ENCODE results near the gene CPSF4L. TPM values are rescaled to one million over a fixed set of nuclear protein-coding genes. Genes with fewer than 3 reads are reported as not detected.
A peak's percentile ranks its signal among the peaks of the same experiment; 100 is the strongest.
"Not testable (repeated sequence)": the region's sequence is repeated elsewhere in the genome, so short reads cannot be mapped to it uniquely, and the experiment has no call there.

Gene CPSF4L, protein sequence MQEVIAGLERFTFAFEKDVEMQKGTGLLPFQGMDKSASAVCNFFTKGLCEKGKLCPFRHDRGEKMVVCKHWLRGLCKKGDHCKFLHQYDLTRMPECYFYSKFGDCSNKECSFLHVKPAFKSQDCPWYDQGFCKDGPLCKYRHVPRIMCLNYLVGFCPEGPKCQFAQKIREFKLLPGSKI
- not detected for total RNA-seq

DNA sequence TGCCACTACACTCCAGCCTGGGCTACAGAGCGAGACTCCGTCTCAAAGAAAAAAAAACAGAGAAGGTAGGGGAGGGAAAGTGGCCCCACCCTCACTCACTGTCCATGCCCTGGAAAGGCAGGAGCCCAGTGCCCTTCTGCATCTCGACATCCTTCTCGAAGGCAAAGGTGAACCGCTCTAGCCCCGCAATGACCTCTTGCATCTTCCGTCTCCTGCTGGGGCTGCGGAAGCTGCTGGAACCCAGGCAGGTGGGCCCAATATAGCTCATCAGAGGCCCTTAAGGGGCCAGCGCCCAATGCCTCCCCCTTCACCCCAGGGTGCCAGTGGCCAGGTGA lies at the start of gene CPSF4L:
Gene CPSF4L, minus strand, starts transcription at position 264 of the 335 bp plus-strand sequence. Its CDS starts 62 bp downstream, at position 202.
- H3K9me3 ChIP-seq = no peaks in the 10 kb centered on the region
- TF ChIP-seq, protein P1, sequence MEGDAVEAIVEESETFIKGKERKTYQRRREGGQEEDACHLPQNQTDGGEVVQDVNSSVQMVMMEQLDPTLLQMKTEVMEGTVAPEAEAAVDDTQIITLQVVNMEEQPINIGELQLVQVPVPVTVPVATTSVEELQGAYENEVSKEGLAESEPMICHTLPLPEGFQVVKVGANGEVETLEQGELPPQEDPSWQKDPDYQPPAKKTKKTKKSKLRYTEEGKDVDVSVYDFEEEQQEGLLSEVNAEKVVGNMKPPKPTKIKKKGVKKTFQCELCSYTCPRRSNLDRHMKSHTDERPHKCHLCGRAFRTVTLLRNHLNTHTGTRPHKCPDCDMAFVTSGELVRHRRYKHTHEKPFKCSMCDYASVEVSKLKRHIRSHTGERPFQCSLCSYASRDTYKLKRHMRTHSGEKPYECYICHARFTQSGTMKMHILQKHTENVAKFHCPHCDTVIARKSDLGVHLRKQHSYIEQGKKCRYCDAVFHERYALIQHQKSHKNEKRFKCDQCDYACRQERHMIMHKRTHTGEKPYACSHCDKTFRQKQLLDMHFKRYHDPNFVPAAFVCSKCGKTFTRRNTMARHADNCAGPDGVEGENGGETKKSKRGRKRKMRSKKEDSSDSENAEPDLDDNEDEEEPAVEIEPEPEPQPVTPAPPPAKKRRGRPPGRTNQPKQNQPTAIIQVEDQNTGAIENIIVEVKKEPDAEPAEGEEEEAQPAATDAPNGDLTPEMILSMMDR (IDR thresholded peaks at IDR 0.05) = no peak
- no peak for TF ChIP-seq POLR2A (IDR thresholded peaks at IDR 0.05)
- no peaks in the 10 kb centered on the region for H3K36me3 ChIP-seq
- H3K27me3 ChIP-seq = no peaks in the 10 kb centered on the region
- no peaks in the 10 kb centered on the region for H3K4me1 ChIP-seq
- DNase-seq = no peak
- 95 to 99% methylated on average over 7 to 8 of the region's 9 CpGs for WGBS, 2 donors
- H3K4me3 ChIP-seq (replicated peaks in 1 of 3) = no peak within 1 kb of the TSS
- no peak within 1 kb of the TSS for H3K27ac ChIP-seq
- intact Hi-C loops (cut with DNase I) = no loop called here

DNA sequence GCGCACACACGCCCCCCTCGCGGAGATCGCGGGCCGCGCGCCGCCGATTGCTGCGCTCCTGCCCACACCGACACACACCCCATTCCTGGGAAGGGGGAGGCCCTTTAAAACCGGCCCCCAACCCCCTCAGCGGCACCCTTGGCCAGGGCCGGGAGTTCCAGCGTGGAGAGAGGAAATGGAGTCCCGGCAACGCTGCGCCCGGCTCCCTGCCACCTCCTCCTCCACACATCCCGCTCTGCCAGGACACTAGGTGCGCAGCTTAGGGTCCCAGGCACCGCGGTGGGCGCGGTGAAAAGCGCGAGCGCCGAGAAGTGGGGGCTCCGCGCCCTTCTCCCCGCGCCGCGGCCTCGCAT lies 49.7 kb upstream of the CPSF4L start:
- H3K36me3 ChIP-seq = no peaks in the 10 kb centered on the region
- TF ChIP-seq, protein P1 (IDR thresholded peaks at IDR 0.05) = peak in 1 of 6 experiments; percentile 19
- no peak for TF ChIP-seq POLR2A (IDR thresholded peaks at IDR 0.05)
- peak overlapping the region; percentile 96 to 100 (median 96) for H3K27ac ChIP-seq
- WGBS, 2 donors = 0% methylated on average over 6 to 12 of the region's 38 CpGs
- no peak for DNase-seq
- intact Hi-C loops (cut with DNase I) = no loop called here
- peaks cover 35 to 39% of the 10 kb centered on the region in 2 donors for H3K4me1 ChIP-seq
- H3K27me3 ChIP-seq = no peaks in the 10 kb centered on the region
- H3K4me3 ChIP-seq (replicated peaks in 1 of 3) = peak overlapping the region; percentile 63 to 99 (median 99)
- no peaks in the 10 kb centered on the region for H3K9me3 ChIP-seq

DNA sequence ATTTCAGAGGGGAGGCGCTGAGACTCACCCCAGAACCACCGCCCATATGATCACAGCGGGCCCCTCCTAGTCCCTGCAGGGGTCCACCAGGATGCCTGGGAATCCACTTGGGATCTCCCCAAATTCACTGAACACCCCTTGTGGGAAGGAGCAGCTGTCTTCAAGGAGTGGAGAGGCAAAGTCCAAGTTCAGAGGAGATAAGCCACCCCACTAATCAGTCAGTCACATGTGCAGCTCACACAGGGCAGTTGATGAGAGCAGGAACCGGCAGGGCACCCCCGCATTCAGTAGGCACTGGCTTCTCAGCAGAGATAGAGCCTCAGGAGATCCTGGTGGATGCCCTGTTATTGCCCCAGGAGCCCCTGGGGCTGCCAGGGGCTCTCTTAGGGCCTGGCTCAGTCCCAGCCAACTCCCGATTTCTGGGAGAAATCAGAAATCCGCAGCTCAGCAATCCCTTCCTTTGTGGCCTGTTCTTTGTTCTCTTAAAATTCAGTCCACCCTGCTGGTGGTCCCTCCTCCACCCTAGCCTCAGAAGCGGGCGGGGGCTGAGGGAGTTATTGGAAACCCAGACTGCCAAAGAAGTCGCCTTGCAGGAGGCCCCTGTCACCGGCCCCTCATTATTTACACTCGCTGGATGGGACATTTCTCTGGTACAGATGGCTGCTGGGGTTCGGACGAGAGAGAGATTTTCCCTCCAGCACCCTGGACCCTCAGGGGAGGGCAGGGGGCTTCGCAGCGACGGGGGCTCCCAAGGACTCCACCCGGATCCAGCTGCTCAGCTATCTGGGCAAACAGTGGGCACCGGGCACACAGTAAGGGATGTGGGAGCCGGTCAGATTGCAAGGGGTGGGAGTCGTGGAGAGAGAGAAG lies 48.3 kb upstream of the CPSF4L start:
- WGBS, 2 donors = 11 to 17% methylated on average over 18 to 21 of the region's 21 CpGs
- DNase-seq = peak; percentile 51 to 53
- TF ChIP-seq POLR2A (IDR thresholded peaks at IDR 0.05) = peak in 1 of 2 donors; percentile 16
- TF ChIP-seq, protein P1 (IDR thresholded peaks at IDR 0.05) = no peak
- Histone ChIP-seq H3K27ac (peak overlapping the region; percentile 96 to 100 (median 96)), H3K27me3 (no peaks in the 10 kb centered on the region), H3K36me3 (no peaks in the 10 kb centered on the region), H3K4me1 (peaks cover 49 to 53% of the 10 kb centered on the region in 2 donors), H3K4me3 (replicated peaks in 1 of 3) (peak overlapping the region; percentile 63 to 99 (median 99)), H3K9me3 (no peaks in the 10 kb centered on the region)
- intact Hi-C loops (cut with DNase I) = no loop called here

DNA sequence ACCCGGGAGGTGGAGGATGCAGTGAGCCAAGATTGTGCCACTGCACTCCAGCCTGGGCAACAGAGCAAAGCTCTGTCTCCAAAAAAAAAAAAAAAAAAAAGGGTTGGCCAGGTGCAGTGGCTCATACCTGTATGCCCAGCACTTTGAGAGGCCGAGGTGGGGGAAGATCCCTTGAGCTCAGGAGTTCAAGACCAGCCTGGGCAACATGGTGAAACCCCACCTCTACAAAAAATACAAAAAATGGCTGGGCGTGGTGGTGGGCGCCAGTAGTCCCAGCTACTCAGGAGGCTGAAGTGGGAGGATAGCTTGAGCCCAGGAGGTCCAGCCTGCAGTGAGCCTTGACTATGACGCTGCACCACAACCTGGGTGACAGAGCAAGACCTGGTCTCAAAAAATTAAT lies 47.3 kb upstream of the CPSF4L start:
- H3K9me3 ChIP-seq; intact Hi-C loops (cut with DNase I); H3K36me3 ChIP-seq; H3K27me3 ChIP-seq: not testable (repeated sequence)
- H3K4me3 ChIP-seq (replicated peaks in 1 of 3) = peak overlapping the region in 1 of 3 donors; percentile 99
- peaks cover 59 to 63% of the 10 kb centered on the region in 2 donors for H3K4me1 ChIP-seq
- peak overlapping the region; percentile 96 to 100 (median 96) for H3K27ac ChIP-seq
- WGBS, 2 donors = 67 to 78% methylated on average over 5 of the region's 5 CpGs
- peak; percentile 12 for DNase-seq

DNA sequence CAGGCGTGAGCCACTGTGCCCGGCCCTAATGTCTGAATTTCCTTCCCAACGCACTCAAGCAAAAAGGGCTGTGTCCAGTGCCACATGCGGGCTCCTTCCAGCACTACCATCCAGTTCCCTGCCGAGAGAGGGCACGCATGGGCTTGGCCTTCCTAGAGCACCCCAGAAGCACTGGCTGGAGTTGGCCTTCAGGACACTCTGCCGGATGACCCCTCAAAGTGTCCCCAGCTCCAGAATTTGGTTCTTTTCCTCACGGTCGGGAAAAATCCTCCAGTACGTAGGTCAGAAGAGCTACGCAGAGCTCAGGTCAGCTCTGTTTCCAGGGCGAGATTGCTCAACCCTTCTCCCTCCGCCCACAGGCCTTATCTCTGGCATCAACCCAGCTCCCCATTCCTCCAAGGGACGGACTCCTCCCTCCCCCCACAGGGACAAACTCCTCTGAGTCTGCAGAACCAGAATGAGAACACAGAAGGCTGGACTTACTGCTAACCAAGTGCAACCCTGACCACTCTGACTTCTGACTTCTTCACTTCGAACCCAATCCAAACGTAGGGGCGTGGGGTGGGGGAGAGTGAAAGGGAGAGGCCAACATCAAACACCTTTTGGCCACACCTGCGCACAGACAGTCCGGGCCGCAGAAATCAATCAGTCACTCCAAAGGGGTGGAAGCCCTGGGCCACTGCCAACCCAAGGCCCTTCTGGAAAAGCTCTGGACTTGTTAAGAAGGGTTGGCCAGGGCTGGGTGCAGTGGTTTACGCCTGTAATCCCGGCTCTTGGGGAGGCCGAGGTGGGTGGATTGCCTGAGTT lies 46.5 kb upstream of the CPSF4L start:
- Histone ChIP-seq H3K36me3 (no peaks in the 10 kb centered on the region), H3K4me3 (replicated peaks in 1 of 3) (peak overlapping the region in 1 of 3 donors; percentile 99), H3K27me3 (no peaks in the 10 kb centered on the region), H3K9me3 (no peaks in the 10 kb centered on the region), H3K27ac (peak overlapping the region; percentile 96 to 100 (median 96)), H3K4me1 (peaks cover 66 to 70% of the 10 kb centered on the region in 2 donors)
- peak; percentile 98 for DNase-seq
- WGBS, 2 donors = 10 to 23% methylated on average over 21 to 23 of the region's 23 CpGs
- intact Hi-C loops (cut with DNase I) = no loop called here
- TF ChIP-seq POLR2A (IDR thresholded peaks at IDR 0.05) = peak in 1 of 2 donors; percentile 74
- TF ChIP-seq, protein P1 (IDR thresholded peaks at IDR 0.05) = peak in 1 of 6 experiments; percentile 4
